Dermis microvascular lymphatic vessel endothelial cell (primary cell): ENCODE data around the gene STXBP5. TPM values are rescaled to one million over a fixed set of nuclear protein-coding genes. Genes with fewer than 3 reads are reported as not detected.
"Not testable (repeated sequence)": the region's sequence is repeated elsewhere in the genome, so short reads cannot be mapped to it uniquely, and the experiment has no call there.

Experiments
- DNase-seq, 2 donors: peaks; one replicate each; pipeline versions ENCODE4 v3.0.0 to v3.0.0-alpha.2; 2010; ENCODE audit warnings: low read depth in 2 of 2
- total RNA-seq: library from RNA; depleted of rRNA; stranded (reverse); fragments of >200 nt; gene quantifications from 2 replicates; pipeline ENCODE4 v1.2.1, GENCODE V29; 2014

The STXBP5 gene
- total RNA-seq, 1 donor from 2014 or later = 15.1 TPM

DNA sequence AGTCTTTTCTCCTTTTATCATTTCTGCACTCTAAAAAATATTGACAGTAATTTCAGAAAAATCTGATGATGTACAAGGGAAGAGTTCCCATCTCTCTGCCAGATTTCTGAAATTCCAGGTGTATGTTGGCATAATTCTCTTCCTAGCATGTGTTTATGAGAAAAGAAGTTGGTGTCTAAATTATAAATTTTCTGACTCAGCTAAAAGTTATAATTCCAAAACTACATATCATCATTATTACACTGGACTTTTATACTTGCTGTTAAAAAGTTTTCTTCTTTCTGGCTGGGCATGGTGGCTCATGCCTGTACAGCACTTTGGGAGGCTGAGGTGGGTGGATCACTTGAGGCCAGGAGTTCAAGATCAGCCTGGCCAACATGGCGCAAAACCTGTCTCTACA is 168.6 kb downstream of the STXBP5 start:
- no peak for DNase-seq

DNA sequence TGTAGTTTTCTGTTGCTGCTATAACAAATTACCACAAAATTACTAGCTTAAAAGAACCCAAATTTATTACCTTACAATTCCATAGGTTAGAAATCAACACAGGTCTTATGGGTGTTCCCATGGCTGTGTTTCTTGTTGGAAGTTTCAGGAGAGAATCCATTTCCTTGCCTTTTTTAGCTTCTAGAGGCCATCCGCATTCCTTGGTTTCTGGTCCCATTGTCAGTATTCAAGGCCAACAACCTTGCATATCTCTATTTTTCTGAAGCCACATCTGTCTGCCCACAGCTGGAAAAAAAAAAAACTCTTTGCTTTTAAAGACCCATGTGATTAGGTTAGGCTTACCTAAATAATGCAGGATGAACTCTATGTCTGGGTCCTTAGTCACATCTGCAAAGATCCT is 174.6 kb downstream of the STXBP5 start:
- no peak for DNase-seq

DNA sequence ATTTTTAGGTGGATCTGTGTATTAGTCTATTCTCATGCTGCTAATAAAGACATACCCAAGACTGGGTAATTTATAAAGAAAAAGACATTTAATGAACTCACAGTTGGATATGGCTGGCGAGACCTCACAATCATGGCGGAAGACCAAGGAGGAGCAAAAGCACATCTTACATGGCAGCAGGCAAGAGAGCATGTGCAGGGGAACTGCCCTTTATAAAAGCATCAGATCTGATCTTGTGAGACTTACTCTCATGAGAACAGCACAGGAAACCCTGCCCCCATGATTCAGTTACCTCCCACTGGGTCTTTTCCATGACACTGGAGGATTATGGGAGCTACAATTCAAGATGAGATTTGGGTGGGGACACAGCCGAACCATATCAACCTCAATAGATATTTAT is 176.6 kb downstream of the STXBP5 start:
- DNase-seq = not testable (repeated sequence)

DNA sequence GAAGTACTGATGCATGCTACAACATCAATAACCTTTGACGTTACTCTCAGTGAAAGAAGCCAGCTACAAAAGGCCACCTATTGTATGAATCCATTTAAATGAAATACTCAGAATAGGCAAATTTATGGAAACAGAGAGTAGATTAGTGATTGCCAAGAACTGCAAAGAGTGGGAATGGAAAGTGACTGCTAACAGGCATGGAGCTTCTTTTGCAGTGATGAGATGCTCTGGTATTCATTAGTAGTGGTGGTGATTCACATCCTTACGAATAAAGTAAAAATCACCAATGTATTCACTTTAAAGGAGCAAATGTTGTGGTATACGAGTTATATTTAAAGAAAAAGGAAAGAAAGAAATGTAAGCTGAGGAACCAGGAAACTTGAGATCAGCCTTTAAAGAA is 177.5 kb downstream of the STXBP5 start:
- DNase-seq = no peak

DNA sequence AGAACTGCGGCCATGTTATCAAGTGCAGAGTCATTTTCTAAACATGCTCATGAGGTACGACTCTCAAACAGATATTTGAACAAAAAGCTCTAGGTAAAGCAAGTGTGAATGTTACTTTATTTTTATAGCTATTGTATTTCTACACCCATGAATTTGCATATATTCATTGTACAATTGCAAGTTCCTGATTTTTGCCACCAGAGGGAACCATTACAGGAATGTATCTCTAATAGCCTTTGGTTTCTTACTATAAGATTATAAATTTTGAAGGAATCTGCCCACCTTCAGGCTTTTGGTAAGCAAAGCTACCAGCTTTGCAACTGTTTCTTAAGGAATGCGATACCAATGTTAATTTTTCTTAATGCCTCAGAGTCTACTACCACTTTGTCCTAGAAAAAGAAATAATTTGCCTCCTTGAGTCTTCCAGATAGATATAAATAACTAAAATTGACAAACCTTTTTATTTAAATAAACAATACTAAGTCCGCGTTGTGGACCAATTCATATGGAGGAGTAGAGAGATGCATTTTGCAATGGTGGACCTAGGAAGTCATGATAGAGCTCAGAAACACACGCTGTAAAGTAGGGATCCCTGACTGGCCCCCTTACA is 178.8 kb downstream of the STXBP5 start:
- DNase-seq = peak; percentile 9 to 36

DNA sequence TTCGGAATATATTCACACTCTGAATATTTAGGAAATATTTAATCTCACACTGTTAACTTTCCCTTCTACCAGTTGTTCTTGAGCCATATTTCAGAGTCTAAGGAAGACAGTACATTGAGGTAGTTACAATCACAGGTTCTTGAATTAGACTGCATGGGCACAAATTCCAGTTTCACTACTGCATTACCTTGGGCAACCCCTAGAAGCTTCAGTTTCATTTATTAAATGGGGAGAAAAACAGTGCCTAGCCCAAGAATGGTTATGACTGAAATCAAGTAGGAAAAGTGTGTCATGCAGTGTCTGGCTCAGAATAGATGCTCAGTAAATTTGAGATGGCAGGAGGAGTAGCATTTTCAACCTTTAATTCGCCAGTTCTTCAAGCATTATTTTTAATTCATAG is 179.8 kb downstream of the STXBP5 start:
- no peak for DNase-seq

DNA sequence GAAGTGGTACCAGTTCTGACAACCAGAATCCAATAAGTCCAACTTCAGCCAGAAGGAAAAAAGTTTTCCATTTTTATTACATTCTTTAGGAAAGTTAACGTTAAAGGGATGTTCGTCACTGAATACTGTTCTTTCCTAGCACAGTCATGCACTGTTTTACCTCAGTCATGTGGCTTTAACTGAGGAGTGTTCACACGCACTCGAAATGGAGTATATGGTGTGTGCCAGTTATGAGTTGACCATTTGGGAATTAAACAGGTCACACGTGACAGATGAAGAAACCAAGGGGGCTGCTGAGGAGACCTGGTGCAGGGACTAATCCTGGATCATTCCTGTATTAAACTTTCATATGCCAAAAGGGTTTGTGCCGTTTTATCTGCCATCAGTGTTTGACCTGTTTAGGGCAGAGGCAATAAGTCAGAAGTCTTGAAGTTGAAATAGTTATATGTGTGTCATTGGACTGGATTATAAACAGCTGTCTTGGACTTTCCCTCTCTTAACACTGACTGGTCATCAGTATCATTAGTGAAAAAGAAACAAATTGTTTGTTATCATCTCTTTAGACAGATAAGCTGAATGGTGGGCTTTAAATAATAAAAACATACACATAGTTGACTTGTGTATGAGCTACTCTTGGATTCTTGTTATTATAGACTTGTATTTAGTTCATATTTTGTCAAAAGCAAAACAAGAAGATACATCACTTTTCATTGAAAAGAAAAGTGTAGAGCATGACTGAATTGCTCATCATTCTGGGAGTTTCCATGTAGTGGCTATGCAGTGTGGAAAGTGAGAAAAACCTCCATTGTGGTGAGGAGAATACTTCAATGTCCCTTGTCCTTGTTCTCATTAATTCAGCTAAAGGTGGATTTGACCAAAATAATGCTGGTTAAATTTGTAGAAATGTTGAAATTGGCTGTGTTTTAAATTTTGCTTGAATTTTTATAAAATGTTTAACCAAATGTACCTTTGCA is 180.8 kb downstream of the STXBP5 start:
- DNase-seq = no peak

DNA sequence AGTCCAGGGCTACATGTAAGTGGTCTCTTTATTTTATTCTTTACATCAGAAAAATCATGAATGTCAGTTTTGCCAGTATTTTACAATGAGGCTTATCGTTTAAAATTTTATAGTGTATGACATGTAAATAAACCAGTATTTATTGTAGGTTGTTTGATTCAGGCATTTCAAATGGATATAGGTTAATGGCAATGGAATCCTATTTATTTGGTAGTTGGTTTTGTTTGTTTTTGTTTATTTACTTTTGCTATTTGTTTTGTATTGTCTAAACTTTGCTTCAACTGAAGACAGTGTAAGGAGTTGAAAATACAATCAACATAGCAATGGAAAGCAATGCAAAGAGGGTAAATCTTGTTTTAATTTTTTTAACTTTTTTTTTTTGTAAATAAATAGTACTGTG is 185.2 kb downstream of the STXBP5 start:
- DNase-seq = no peak

DNA sequence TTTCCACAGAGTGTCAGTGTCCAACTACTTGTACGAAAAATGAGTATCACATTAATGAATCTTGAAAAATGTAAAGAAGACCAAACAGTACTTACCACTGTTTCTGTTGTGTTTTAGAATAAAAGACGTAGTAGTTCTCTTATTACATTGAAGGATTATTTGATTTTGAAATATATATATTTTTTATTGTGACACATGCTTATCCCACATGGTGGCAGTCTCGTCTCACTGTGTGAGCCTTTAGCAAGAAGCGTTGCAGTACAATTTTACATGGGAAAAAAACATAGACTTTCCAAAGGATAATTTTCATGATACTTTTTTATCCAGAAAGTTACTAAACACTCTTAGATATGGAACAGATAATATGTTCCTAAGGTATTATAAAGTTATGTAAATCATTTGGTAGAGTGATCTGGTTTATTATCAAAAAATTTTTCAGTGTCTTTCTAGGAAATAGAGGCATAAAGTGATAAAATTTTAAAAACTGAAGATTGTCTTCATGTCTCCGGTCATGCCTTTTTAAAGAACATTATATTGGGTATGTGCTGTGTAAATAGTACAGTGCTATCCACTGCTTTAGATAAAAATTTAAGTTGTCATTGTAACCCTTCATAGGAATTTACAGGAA is 186.8 kb downstream of the STXBP5 start:
- peak; percentile 5 to 27 for DNase-seq

DNA sequence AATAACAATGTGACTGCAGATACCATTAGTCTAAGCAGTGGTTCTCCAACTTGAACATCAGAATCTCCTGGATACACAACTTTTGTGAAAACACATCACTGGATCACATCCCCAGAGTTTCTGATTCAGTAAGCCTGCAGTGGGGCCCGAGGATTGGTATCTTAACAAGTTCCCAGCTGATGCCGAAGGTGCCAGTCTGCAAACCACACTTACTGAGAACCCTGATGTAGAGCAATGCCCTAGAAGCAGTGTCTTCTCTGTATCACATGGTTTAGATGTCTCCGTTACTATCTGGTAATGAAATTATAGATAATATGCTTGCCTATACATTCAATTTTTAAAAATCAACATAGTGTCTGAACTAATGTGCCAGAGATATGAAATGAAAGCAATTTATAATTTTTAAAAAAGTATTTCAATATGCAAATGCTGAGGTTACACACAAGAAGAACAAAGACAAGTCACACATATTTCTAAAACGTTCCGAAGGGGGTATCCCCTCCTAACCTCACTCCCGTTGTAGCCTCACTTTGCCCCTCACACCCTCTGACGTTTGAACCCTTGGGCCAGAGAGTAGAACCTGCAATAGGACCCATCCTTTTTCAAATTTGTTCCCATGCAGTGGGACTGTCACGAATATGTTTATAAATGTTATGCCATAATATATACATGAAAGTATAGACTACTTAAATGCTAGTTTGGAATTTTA is 188.9 kb downstream of the STXBP5 start:
- no peak for DNase-seq

DNA sequence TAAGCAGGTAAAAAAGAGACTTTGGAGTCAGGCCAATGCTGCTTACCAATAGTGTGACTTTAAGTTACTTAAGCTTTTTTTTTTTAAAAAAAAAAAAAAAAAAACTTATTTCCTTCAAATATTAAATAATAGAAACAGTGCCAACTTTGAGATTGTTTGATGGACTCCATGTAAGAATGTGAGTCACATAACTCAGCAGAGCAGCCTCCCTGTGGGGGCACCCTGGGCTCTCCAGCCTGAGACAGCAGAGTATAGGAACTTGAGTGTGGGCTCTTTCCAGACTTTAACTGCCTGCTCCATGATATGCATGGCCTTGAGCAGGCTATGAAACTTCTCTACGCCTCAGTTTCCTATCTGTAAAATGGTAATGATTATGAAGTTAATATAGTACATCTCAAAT is 190.9 kb downstream of the STXBP5 start:
- DNase-seq = no peak

DNA sequence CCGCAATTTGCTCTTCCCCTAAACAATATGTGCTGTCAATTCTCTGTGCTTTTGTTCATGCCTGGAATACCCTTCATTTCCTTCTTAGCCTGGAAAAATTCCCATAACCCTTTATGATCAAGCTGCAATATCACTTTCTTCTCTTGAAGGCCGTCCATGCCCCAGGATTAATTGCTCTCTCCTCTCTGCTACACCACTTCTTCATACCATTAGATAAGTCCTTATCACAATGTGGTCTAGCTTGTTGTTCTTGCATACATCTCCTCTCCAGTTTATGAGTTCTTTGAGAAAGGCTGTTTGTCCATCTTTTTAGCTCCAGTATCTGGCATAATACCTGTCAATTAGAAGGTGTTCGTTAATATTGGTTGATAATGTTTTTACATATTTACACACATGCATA is 193.1 kb downstream of the STXBP5 start:
- DNase-seq = no peak

DNA sequence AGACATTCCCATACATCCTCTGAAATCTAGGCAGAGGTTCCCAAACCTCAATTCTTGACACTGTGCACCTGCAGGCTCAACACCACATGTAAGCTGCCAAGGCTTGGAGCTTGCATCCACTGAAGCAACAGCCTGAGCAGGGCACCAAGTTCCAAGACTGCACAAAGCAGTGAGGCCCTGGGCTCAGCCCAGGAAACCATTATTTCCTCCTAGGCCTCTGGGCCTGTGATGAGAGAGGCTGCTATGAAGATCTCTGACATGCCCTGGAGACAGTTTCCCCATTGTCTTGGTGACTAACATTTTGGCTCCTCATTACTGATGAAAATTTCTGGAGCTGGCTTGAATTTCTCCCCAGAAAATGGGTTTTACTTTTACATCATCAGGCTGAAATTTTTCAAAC is 196.8 kb downstream of the STXBP5 start:
- no peak for DNase-seq

DNA sequence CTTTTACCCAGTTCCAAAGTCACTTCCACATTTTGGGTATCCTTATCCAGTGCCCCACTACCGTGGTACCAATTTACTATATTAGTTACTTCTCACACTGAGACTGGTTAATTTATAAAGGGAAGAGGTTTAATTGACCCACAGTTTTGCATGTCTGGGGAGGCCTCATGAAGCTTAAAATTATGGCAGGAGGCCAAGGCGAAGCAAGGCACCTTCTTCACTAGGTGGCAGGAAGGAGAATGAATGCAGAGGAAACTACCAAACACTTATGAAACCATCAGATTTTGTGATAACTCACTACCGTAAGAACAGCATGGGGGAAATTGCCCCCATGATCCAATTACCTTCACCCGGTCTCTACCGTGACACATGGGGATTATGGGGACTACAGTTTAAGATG is 197.6 kb downstream of the STXBP5 start:
- no peak for DNase-seq

DNA sequence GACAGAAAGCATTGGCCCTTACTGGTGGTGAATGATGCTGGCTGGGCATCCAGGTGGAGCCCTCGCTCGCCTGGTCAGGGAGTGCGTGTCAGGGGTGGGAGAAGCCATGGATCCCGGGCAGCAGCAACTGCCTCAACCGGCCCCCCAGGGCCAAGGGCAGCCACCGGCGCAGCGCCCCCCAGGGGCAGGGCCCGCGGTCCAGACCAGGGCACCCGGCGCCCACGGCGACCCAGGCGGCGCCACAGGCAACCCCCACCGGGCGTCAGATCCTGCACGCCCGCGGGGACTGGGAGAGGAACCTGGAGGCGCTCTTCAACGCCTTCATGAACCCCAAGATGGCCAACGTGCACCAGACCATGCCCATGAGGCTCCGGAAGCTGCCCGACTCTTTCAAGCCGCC is 202.6 kb downstream of the STXBP5 start:
- no peak for DNase-seq

DNA sequence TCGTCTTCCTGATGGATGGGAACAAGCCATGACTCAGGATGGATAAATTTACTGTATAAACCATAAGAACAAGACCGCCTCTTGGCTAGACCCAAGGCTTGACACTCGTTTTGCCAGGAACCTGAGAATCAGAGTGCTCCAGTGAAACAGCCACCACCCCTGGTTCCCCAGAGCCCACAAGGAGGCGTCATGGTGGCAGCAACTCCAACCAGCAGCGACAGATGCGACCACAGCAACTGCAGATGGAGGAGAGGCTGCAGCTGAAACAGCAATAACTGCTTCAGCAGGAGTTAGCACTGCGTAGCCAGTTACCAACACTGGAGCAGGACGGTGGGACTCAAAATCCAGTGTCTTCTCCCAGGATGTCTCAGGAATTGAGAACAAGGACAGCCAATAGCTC is 203.4 kb downstream of the STXBP5 start:
- DNase-seq = no peak

DNA sequence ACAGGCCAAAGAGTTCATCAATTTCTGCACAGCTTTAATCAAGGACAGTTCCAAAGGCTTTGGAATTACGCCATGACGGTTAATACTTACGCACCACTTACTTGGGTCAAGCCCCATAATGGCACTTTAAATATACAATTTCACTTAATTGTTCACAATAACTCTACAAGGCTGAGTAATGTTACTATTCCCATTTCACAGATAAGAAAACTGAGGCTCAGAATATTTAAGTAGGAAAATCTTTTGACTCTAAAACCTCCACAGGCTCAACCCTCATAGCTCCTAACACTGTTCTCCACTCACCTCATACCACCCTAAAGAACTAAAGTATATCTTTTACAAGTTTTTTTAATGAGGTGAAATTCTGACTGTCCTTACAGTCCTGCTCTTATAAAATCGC is 212.4 kb downstream of the STXBP5 start:
- DNase-seq = no peak

DNA sequence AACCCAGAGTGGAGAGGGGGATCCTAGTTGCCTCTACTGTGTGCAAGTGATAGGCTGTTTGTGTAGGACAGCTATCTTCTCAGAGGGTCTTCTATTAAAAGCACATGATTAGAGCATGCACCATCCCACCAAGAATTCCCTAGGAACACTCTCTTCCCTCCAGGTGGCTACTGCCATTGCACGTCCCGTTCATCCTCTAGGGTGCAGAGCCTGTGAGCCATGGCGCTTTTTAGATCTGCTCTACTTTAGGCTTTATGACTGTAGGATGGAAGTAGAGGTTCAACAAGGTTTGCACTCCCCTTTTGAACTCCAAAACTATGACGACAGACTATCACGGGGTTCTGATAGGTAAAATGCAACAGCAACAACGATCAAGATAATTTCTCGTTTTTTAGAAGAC is 213.7 kb downstream of the STXBP5 start:
- no peak for DNase-seq

DNA sequence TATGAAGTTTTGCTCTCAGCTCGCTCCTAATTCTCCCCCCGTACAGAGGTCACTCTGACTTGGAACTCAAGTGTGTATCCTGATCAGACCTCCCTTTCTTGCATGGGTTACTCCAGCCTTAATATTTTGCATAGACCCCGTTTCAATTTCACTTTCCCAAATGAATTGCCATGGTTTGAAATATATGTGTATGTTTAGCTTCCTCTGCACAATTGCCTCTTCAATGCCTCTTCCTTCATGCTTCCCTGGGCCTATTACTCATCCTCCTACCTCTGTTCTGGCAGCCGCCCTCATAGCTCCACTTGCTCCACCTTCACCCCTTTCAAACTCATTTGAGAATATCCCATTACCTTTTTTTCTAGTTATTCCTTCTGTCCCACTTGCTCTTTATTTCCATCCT is 214.3 kb downstream of the STXBP5 start:
- DNase-seq = no peak

DNA sequence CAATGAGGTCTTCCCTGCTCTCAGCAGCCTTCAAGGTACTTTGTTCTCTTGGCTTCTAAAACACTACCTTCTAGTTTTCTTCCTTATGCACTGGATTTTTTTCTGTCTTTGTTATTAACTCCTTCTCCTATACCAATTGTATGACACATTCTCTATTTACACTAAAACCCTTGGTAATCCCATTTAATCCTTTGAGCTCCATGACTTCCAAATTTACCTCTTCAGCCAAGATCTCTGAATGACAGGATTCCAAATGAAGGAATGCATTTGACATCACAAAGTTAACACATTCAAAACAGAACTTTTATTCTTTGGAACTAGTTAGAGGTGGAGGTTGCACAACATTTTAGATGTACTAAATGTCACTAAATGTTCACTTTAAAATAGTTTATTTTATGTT is 217.7 kb downstream of the STXBP5 start:
- no peak for DNase-seq

DNA sequence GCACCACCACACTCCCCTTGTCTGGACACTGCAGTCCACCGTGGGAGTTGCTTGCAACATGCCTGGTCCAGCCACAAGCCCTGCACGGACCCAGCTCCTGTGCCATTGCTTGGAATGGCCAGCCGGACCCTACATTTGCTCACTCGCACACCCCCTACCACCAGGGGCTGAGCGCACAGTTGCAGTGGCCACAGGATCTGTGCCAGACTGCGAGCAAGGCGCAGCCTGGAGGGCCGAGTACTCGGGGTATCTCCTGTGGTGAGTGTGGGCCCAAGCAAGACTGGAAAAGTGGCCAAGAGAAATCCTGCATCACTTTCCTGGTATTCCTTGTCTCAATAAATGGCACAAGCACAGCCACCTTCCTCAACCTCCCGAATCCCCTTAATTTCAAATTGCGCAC is 218.9 kb downstream of the STXBP5 start:
- no peak for DNase-seq

DNA sequence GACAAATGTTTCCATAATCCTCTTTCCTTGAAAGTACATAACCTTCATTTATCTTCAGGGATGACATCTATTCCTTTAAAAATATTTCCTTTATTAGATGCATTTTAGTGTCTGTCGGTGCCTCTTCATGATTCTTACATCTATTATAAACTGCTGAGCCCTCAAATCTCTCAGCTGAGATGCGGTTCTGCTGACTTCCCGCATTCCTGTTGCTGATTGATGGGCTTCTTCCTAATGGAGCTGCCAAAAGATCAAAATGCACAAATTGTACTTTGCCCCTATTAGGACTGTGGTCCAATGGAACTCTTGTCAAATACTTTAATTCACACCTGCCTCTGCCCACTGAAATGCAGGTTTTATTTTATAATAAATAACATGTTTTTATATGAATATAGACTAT is 225.6 kb downstream of the STXBP5 start:
- no peak for DNase-seq
